Measurements from ENCODE around the gene ZNF609.

DNA sequence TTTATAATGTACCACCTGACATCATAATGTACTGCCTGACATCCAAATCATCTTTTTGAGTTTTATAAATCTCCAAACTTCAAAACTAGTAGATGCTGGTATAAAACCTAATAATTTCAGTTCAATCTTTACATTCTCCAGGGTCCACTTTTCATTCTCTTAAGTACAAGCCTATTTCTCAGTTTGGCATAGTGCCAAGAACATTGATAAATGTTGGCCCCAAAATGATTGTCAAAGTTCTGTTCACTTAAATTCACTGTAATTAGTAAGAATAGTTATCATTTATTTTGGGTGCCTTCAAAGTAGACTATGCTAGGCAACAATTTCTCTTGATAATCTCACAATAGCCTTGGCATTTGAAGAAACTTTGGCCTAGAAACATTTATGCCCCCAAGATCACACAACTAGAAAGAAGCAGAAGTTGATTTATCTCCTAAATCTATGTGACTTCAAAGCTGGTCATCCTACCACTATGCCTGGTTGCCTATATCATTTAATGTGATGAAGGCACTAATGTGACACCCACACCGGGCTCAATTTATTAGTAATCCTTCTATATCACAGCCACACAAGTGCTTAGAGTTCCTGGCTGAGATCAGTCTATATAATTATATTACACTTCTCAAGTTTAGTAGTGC, 101.7 kb downstream of the ZNF609 start:
- TF ChIP-seq, protein P1, sequence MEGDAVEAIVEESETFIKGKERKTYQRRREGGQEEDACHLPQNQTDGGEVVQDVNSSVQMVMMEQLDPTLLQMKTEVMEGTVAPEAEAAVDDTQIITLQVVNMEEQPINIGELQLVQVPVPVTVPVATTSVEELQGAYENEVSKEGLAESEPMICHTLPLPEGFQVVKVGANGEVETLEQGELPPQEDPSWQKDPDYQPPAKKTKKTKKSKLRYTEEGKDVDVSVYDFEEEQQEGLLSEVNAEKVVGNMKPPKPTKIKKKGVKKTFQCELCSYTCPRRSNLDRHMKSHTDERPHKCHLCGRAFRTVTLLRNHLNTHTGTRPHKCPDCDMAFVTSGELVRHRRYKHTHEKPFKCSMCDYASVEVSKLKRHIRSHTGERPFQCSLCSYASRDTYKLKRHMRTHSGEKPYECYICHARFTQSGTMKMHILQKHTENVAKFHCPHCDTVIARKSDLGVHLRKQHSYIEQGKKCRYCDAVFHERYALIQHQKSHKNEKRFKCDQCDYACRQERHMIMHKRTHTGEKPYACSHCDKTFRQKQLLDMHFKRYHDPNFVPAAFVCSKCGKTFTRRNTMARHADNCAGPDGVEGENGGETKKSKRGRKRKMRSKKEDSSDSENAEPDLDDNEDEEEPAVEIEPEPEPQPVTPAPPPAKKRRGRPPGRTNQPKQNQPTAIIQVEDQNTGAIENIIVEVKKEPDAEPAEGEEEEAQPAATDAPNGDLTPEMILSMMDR (IDR thresholded peaks at IDR 0.05), result no peak
- no peak for TF ChIP-seq POLR2A (IDR thresholded peaks at IDR 0.05)

Data from body of pancreas (tissue), 4 donors.